ENCODE measurements around the gene UGT1A6. TPM values are rescaled to one million over a fixed set of nuclear protein-coding genes. Genes with fewer than 3 reads are reported as not detected.
"Not testable (repeated sequence)": the region's sequence is repeated elsewhere in the genome, so short reads cannot be mapped to it uniquely, and the experiment has no call there.

UGT1A6 gene
- total and polyA plus RNA-seq, 8 donors: 0.05 to 0.69 TPM; not detected in 6

GRCh38 chr2:233699424-233700027 is 6.8 kb downstream of the UGT1A6 start:
- DNase-seq (no peak), FAIRE-seq (no peak), ATAC-seq (peak in 1 of 4 donors; percentile 12)
- Histone ChIP-seq H3K27ac (no peak overlapping the region), H3K4me1 (peaks cover 0 to 8% (median 4%) of the 10 kb centered on the region in 3 donors), H3K27me3 (no peaks in the 10 kb centered on the region), H3K4me3 (no peak overlapping the region), H3K9me3 (no peaks in the 10 kb centered on the region), H3K36me3 (no peaks in the 10 kb centered on the region)
- 92% methylated on average over 8 of the region's 8 CpGs for WGBS, 2 donors
- intact Hi-C loops (cut with DNase I): no loop called here
- TF ChIP-seq CTCF (IDR thresholded peaks at IDR 0.05): no peak

- H3K9me3 ChIP-seq: no peaks in the 10 kb centered on the region
- ATAC-seq (peak; percentile 91 to 99 (median 94)), DNase-seq (peak in 2 of 6 donors; percentile 34 to 42), FAIRE-seq (peak; percentile 47)
- no peaks in the 10 kb centered on the region for H3K27me3 ChIP-seq
- H3K36me3 ChIP-seq: no peaks in the 10 kb centered on the region
- no peak overlapping the region for H3K27ac ChIP-seq
- 4 to 11% methylated on average over 1 of the region's 1 CpG for WGBS, 2 donors
- H3K4me1 ChIP-seq: peaks cover 0 to 8% (median 4%) of the 10 kb centered on the region in 3 donors
- no peak for TF ChIP-seq CTCF (IDR thresholded peaks at IDR 0.05)
- intact Hi-C loops (cut with DNase I): no loop called here
- H3K4me3 ChIP-seq: no peak overlapping the region
Observed at GRCh38 chr2:233700028-233700635, 7.4 kb downstream of the UGT1A6 start.

GRCh38 chr2:233700842-233701241 is 8.2 kb downstream of the UGT1A6 start:
- H3K4me1 ChIP-seq: peaks cover 3 to 11% (median 4%) of the 10 kb centered on the region in 3 donors
- FAIRE-seq; H3K4me3 ChIP-seq; DNase-seq; H3K36me3 ChIP-seq; H3K27ac ChIP-seq; ATAC-seq; H3K9me3 ChIP-seq; H3K27me3 ChIP-seq; intact Hi-C loops (cut with DNase I): not testable (repeated sequence)
- WGBS, 2 donors: 84 to 93% methylated on average over 5 of the region's 5 CpGs

GRCh38 chr2:233702238-233702637 is 9.5 kb downstream of the UGT1A6 start:
- Histone ChIP-seq H3K9me3 (no peaks in the 10 kb centered on the region), H3K36me3 (no peaks in the 10 kb centered on the region), H3K27me3 (no peaks in the 10 kb centered on the region), H3K4me1 (peaks cover 4 to 16% (median 6%) of the 10 kb centered on the region in 3 donors), H3K27ac (no peak overlapping the region), H3K4me3 (no peak overlapping the region)
- intact Hi-C loops (cut with DNase I): no loop called here
- FAIRE-seq (no peak), ATAC-seq (no peak), DNase-seq (no peak)
- 45 to 47% methylated on average over 3 of the region's 3 CpGs for WGBS, 2 donors
- no peak for TF ChIP-seq CTCF (IDR thresholded peaks at IDR 0.05)

- peak overlapping the region in 1 of 4 donors; percentile 9 for H3K27ac ChIP-seq
- no peak for TF ChIP-seq CTCF (IDR thresholded peaks at IDR 0.05)
- intact Hi-C loops (cut with DNase I): no loop called here
- H3K9me3 ChIP-seq: no peaks in the 10 kb centered on the region
- no peak for FAIRE-seq
- H3K36me3 ChIP-seq: no peaks in the 10 kb centered on the region
- WGBS, 2 donors: 30 to 33% methylated on average over 4 of the region's 4 CpGs
- H3K27me3 ChIP-seq: no peaks in the 10 kb centered on the region
- H3K4me1 ChIP-seq: peaks cover 0 to 9% (median 6%) of the 10 kb centered on the region in 3 donors
- peak; percentile 64 to 88 (median 76) for DNase-seq
- H3K4me3 ChIP-seq: no peak overlapping the region
- ATAC-seq: peak; percentile 95 to 100 (median 98)
Observed at GRCh38 chr2:233705911-233706506, 13.3 kb downstream of the UGT1A6 start.
